Superior temporal gyrus (tissue), 1 donor: ENCODE results near the gene KIAA0825.

Experiments used
- DNase-seq: peaks from one replicate; pipeline ENCODE4 v3.0.0-alpha.2; 2016; ENCODE audit errors: extremely low spot score

The KIAA0825 gene

DNA sequence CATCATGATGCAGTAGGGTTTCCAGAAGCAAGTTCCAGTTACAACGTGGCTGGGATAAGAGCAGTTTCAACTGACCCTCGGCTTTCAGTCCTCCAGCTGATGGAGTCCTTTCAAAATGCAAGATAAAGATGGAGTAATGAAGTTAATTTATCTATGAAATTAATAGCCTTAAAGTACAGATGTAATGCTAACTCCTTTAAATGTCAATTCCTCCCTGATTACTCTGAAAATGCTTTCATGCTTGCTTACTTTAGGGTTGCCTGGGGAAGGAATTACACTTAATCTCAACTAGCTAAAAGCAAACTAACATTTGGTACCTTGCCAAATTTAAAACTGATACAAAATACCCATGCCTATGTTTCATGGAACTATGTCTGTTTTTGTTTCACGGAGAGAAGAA lies 178.4 kb downstream of the KIAA0825 start:
- no peak for DNase-seq

- DNase-seq, result no peak
Measured at GRCh38 chr5:94433397-94434163, 184.8 kb downstream of the KIAA0825 start.

- DNase-seq, result no peak
Measured at GRCh38 chr5:94432499-94432898, 185.9 kb downstream of the KIAA0825 start.

DNA sequence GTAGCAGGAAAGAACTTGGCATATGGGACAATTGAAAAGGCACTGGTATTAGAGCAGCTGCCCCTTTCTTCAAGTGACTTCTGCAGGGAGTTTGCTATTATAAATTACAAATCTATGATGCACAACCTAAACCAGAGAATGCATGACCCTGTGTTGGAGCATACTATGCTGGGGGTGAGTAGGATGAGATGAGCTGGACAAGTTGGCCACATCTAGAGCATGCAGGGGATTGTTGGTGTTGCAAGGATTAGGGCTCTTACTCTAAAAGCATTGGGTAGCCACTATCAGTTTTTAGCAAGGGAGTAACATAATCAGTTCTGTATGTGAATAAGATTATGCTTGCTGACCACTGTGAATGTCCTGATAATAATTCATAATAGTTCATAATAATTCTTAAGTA lies 186.7 kb downstream of the KIAA0825 start:
- DNase-seq, result no peak

- no peak for DNase-seq
Measured at GRCh38 chr5:94429566-94429965, 188.8 kb downstream of the KIAA0825 start.

GRCh38 chr5:94425396-94425795 lies 193.0 kb downstream of the KIAA0825 start:
- no peak for DNase-seq

DNA sequence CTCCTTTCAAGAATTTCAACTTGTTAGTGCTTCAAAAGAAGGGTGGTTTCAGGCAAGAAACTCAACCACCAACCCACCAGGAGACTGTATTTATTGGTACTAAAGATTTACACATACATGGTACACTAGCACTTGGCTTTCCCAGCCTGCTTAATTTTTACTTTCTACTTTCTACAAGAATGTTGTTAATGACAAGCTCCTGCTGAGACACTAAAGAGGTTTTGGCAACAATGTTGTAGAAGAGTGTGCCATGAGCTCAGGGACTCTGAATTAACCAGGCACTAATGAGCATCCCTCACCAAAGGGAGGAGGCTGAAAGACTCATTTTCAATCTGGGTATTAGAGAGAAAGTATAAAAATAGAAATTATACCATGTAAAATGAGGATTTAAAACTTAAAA lies 195.0 kb downstream of the KIAA0825 start:
- DNase-seq, result no peak

DNA sequence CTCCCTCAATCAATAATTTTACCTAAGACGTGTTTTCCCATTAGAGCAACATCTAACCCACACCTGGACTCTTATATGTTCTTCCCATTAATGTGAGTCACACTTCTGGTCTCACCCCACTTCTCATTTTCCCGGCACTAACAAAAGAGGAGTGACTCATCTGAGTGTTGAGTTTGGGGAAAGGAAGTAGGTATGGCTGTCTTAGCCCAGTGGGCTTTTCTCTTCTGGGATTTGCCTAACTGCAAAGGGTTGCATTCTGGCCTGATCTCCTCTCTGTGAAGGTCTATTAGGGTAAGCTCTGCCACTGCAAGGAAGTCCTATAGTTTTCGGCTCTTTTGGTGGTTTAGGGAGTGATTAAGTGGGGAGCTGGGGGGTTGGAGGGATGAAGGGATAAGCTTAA lies 195.6 kb downstream of the KIAA0825 start:
- DNase-seq, result no peak

DNA sequence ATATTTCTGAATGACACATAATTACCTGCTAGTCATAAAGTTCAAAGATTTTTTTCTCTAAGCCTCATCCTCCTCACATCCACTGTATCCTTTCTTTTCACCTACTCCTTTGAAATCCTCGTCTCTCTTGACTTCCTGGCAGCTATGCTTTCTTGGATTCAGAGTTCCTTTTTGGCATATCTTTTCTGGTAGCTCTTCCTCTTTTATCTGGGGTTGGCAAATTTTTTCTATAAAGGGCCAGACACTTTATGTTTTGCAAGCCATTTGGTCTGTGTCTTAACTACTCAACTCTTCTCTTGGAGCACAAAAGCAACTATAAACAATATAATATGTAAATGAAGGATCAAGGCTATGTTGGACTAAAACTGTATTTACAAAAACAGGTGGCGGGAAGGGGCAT lies 197.5 kb downstream of the KIAA0825 start:
- no peak for DNase-seq

- no peak for DNase-seq
Measured at GRCh38 chr5:94415798-94416197, 202.6 kb downstream of the KIAA0825 start.

GRCh38 chr5:94409440-94409839 lies 209.0 kb downstream of the KIAA0825 start:
- DNase-seq, result no peak

GRCh38 chr5:94407023-94407422 lies 211.4 kb downstream of the KIAA0825 start:
- no peak for DNase-seq

- no peak for DNase-seq
Measured at GRCh38 chr5:94403483-94403882, 214.9 kb downstream of the KIAA0825 start.

- no peak for DNase-seq
Measured at GRCh38 chr5:94402096-94402495, 216.3 kb downstream of the KIAA0825 start.

- DNase-seq, result no peak
Measured at GRCh38 chr5:94397508-94397907, 220.9 kb downstream of the KIAA0825 start.

- no peak for DNase-seq
Measured at GRCh38 chr5:94396687-94397086, 221.7 kb downstream of the KIAA0825 start.

GRCh38 chr5:94395468-94395867 lies 222.9 kb downstream of the KIAA0825 start:
- no peak for DNase-seq

- no peak for DNase-seq
Measured at GRCh38 chr5:94391996-94392395, 226.4 kb downstream of the KIAA0825 start.

DNA sequence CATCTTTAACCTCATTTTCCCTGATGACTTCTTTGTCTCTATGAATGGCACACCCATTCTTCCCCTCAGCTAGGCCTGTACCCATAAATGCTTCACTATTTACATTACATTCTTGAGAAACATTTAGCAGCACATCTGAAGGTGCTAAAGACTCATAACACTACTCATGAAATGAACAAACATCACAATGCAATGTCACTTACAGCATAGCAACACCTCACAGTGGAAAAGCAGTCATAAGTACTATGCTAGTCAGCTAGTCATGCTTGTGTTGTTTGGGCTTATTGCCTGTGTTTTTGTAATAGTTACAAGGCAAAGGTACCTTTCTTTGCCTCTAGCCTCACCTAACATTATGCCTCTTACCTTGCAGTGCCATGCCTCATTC lies 228.9 kb downstream of the KIAA0825 start:
- DNase-seq, result no peak

DNA sequence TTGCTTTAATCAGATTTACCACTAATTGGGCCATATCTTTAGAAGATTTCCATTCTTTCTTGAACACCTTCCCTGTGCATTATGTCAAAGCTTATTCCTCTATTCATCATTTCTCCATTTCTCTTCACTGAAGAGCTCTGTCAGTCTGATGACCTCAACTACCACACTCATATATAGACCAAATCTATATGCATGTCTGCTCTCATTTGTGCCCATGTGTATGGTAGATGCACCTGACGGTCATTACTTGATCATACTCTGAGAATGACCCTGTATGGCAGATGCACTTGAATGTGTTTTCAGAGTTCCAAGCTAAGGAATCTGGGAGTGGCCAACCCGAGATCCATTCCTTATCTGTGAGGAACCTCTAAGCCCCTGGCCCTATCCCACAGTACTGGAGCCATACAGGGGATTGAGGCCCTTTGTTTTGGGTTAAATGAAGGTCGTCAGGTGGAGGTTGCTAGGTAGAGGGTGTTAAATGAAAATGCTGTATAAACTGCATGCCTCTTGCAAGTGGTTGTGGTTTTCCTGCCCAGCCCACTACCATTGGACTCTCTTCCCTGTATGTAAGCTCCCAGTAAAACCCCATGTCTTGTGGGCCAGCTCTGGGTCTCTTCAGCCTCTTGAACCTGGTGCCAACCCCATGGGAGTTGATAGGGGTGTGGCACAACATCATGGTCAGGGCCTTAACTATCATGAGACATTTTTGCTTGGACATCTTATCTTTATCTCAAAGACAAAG lies 229.5 kb downstream of the KIAA0825 start:
- DNase-seq, result no peak

- no peak for DNase-seq
Measured at GRCh38 chr5:94385767-94386166, 232.6 kb downstream of the KIAA0825 start.

DNA sequence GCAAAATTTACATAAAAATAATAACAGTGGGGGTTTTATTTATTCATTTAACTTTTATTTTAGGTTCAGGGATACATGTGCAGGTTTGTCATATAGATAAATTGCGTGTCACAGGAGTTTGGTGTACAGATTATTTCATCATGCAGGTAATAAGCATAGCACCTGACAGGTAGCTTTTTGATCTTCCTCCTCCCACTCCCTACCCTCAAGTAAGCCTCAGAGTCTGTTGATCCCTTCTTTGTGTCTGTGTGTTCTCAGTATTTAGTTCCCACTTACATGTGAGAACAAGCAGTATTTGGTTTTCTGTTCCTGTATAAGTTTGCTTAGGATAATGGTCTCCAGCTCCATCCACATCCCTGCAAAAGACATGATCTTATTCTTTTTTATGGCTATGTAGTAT lies 240.3 kb downstream of the KIAA0825 start:
- no peak for DNase-seq

- no peak for DNase-seq
Measured at GRCh38 chr5:94376672-94377345, 241.6 kb downstream of the KIAA0825 start.
